ENCODE measurements around the gene ABTB2. TPM values are rescaled to one million over a fixed set of nuclear protein-coding genes. Genes with fewer than 3 reads are reported as not detected.

Gene ABTB2
- total RNA-seq, 1 experiment from 2014 or later, result 4.0 TPM

DNA sequence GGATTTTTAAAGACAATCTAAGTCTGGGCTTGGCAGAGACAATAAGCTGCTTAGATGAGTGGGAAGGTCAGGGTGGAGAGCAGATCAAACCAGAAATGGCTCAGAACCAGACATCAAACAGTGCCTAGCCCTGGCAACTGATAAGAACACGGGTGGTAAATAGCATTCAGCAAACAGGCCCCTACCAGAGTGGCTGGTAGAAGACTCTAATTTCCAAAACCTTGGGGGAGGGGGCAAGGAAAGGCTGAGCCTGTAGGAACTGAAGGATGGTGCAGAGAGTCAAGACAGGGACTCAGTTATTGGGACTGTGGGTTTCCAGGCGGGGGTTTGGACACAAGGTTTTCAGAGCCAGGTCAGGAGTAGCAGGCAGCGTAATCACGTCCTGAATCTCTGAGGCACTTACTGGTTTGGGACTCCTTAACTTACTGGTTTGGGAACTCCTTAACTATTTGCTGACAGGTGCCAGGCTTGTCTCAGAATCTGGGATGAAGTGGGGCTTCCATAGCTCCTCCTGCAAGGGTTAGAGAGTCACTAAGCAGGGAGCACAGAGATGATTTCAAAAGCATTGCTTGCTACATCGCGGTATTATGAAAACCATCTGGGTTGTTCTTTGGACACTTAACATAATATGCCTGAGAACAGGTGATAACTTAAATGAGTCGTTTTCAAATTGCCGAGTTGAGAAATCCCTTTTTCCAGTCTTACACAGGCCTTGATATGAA is 5.7 kb upstream of the ABTB2 start:
- DNase-seq (ENCODE audit: low read depth), result no peak

DNA sequence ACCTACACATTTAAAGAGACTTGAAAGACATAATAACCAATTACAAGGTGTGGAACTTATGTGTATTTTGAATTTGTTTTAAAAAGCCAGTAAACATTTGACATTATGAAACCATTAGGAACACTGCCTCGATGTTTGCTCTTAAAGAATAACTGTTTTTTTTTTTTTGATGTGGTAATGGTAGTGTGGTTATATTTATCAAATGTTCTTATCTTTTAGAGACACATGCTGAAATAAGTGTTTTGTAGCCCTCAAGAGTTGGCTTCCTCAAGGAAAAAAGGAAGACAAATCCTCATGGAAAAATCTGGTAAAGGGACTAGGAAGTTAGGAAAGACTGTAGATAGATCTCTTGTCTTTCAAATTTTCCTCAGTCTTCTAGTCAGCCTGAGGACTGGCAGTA is 2.2 kb upstream of the ABTB2 start:
- DNase-seq (ENCODE audit: low read depth), result no peak

DNA sequence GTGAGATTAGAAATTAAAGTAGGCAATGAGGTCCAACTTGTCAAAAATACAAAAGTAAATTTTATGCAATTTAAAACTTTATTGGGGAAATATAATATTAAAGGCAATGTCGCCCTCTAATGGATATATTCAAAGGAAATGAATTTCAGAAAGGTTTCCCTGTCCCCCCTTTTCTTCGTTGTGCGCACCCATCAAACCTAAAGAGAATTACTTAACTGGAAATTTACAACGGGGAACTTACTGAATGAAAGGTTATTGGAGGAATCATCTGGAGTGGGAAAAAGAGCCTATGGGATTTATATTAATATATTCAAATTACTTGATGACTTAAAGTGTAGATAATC is 1.7 kb upstream of the ABTB2 start:
- DNase-seq (ENCODE audit: low read depth), result no peak

DNA sequence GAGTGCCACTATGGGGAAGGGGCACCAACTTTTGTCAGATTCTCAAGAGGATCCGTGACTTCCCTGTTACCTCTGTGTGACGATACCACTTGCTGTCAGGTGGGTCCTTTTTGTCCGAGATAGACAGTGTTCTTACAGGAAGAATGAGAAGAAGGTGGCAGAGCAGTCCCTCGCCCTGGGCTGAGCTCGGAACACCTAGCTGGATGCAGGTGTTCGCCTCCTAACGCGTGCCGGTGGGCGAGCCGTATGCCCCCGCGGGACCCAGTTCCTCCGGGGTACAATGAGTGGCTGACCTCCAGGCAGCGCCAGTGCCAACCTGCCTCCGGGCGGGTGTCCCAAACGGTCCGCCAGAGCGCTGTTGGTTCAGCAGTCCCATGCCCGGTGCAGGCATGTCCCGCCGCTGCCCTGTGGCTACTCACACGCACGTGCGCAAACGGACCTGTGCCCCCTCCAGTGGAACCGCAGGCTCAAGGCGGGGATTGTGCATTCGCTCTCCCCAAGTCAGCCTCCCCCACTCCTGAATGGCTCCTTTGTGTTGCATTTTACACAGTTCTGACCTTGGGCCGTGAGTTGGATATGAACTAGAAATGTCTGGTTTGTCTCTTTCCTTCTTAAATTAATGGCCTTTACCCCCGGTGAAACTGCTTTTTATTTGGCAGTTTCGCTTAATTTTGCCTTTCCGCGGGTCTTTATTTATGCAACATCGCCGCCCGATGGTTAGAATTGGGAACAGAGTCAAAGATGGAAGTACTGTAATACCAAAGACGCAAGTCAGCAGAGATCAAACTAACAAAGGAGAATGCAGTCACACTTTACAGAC is 1.1 kb upstream of the ABTB2 start:
- peak; percentile 79 for DNase-seq (ENCODE audit: low read depth)

DNA sequence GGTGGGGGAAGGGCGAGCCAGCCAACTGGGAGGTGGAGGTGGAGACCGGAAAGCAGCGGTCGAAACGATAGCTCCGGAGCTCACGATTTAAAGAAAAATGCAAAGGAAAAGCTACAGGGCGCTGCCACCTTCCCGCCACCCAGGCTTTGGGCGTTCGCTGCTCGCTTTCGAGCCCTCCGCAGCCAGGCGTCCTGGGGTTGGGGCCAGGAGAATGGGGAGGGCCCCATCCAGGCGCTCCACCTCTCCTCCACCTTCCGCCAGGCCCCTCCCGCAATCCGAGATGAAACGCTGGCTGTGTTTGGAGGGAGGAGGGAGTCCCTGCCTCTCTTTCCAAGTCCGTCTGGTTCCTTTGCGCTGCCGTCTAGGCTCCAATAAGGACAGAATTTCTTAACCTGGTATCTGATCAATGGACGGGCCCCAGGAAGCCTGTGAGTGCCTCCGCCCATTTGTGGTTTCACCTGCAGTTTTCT is 483 bp upstream of the ABTB2 start:
- peak; percentile 81 for DNase-seq (ENCODE audit: low read depth)

- peak; percentile 48 for DNase-seq (ENCODE audit: low read depth)
Observed at GRCh38 chr11:34356913-34357700, 703 bp downstream of the ABTB2 start.

DNA sequence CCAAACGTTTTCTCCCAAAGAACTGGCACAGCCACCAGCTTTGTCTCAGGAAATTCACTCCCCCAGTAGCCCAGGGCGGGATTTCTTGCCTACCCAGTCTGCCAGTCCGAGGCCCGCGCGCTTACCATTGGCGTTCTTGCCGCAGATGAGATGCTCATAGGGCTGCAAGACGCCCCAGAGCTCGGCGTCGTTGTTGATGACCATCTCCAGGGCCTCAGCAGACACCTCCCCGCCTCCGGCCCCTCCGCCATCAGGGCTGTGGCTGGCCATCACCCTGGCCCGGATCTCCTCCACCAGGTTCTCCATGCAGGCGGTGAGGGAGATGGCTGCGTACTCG is 1.3 kb downstream of the ABTB2 start:
- peak; percentile 33 for DNase-seq (ENCODE audit: low read depth)

DNA sequence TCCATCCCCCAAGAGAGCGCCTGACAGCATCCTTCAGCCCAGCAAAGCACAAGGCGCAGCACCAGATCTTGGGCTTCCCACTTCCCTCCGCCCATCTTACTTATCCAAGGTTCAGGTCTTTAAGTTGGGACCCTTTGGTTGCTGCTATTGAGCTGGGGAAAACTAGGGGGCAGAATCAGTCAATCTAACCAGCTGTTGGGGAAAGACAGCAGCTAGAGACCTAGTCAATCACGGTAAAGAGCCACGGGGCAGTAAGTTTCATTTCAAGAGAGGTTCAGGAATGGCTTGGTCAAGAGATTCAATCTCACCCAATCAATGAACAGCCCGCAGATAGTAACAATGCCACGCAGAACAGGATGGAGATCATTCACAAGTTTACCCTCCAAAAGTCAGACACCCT is 1.7 kb downstream of the ABTB2 start:
- DNase-seq (ENCODE audit: low read depth), result peak; percentile 15

GRCh38 chr11:34355726-34356125 is 2.1 kb downstream of the ABTB2 start:
- DNase-seq (ENCODE audit: low read depth), result no peak

- peak; percentile 20 for DNase-seq (ENCODE audit: low read depth)
Observed at GRCh38 chr11:34354782-34355181, 3.0 kb downstream of the ABTB2 start.

DNA sequence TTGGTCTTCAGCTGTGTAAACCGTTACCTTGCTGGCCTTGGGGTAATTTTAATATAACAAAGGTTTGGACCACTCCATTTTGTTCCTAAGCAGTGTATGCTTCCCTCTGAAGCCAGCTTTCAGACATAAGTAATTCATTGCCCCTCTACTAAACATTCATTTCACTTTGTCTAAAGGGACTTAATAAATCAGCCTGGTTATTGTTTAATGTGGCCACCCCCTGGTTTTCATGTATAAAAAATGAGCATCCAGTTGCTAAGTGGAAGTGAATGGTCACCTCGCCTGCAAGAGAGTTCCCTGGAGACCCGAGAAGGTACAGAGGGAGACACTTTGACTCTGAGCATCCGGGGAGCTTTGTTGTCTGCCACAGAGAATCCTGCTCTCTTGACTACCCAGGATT is 3.9 kb downstream of the ABTB2 start:
- no peak for DNase-seq (ENCODE audit: low read depth)

DNA sequence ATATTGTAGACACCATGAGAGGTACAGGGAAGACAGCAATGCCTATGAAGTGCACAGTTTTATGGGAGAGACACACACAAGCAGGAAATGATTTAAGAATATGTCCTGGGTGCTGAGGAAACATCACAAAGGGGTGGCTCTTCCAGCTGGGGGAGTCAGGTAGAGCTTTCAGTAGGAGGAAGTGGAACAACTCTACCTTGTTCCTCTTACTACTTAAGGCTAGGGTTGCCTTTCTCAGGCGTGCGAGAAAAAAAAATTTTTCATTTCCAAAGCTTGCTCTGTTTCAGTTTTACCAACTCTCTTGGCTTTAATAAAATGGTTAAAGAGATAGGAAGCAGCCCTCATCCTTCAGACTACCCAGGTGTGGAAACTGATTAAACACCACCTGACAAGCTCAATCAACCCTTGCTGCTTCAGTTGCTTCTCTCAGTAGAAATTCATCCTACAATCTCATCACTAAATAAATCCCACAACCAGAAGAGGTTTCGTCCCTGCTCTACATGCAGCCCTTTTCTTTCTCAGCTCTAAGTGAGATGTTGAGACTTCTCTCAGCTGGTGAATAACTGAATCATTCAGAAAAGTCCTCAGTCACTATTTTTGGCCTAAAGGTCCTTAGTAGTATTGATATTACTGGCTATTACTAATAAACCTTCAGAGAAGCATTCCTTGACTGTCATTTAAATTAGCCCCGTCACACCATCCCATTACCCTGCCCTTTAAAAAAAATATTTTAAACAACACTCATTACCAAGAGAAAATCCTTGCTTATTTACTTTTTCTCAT is 5.9 kb downstream of the ABTB2 start:
- no peak for DNase-seq (ENCODE audit: low read depth)

- DNase-seq (ENCODE audit: low read depth), result no peak
Observed at GRCh38 chr11:34351051-34351450, 6.8 kb downstream of the ABTB2 start.

- peak; percentile 18 for DNase-seq (ENCODE audit: low read depth)
Observed at GRCh38 chr11:34349882-34350281, 7.9 kb downstream of the ABTB2 start.

GRCh38 chr11:34348919-34349318 is 8.9 kb downstream of the ABTB2 start:
- DNase-seq (ENCODE audit: low read depth), result no peak

GRCh38 chr11:34348096-34348495 is 9.7 kb downstream of the ABTB2 start:
- no peak for DNase-seq (ENCODE audit: low read depth)

GRCh38 chr11:34346551-34346950 is 11.3 kb downstream of the ABTB2 start:
- DNase-seq (ENCODE audit: low read depth), result no peak

DNA sequence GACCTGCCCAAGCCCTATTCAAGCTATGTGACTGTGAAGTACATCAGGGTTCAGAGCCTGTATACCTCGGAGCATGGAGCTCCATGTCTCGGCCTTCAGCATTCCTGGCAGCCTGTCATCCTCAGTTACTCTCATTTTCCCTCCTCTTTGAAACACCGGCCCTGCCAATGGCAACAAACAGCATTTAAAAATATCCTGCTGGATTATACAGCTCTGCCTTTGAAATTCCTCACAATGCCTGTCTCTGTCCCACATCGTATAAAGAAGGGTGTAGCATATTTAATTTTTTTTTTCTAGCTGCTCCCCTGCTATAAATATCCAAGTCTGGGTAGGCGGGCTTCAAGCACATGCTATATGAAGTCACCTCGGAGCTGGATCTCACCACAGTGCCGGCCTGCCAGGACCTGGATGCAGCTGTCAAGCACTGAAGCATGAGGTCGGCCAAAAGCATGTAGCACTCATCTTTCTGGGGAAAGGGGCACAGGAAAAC is 11.8 kb downstream of the ABTB2 start:
- DNase-seq (ENCODE audit: low read depth), result no peak

GRCh38 chr11:34345540-34345876 is 12.3 kb downstream of the ABTB2 start:
- DNase-seq (ENCODE audit: low read depth), result no peak

GRCh38 chr11:34344768-34345539 is 12.9 kb downstream of the ABTB2 start:
- DNase-seq (ENCODE audit: low read depth), result peak; percentile 93

DNA sequence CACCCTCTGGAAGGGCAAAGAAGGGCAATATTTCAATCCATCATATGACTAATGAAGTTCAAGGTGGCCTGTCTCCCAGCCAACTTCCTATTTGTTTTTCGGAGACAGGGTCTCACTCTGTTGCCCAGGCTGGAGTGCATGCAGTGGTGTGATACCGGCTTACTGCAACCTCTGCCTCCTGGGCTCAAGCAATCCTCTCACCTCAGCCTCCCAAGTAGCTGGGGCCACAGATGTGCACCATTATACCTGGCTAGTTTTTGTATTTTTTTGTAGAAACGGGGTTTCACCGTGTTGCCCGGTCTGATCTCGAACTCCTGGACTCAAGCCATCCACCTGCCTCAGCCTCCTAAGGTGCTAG is 13.4 kb downstream of the ABTB2 start:
- no peak for DNase-seq (ENCODE audit: low read depth)

All from HT1080 (cell line).